ACC112 (cell line): Measurements from ENCODE around the gene IL17B.

ENCODE experiments used
- H2AFZ ChIP-seq: fragments of 200-600 bp; sonication (generic); one replicate; pipeline ENCODE4 v1.6.0; 2017; ENCODE audit warnings: antibody characterized with exemption, low read length; ENCODE audit not compliant: unreplicated experiment
- H3K27ac ChIP-seq: fragments of 200-600 bp; sonication (generic); 2 replicates; pipeline ENCODE4 v1.5.1; 2014; ENCODE audit warnings: low read depth, mild to moderate bottlenecking, antibody characterized with exemption, low read length, moderate library complexity
- H3K27me3 ChIP-seq: fragments of 200-600 bp; sonication (generic); 2 replicates; pipeline ENCODE4 v1.6.1; 2014; ENCODE audit warnings: mild to moderate bottlenecking, antibody characterized with exemption, low read length, moderate library complexity, mixed read lengths; ENCODE audit not compliant: insufficient read depth
- H3K36me3 ChIP-seq: fragments of 200-600 bp; sonication (generic); 2 replicates; pipeline ENCODE4 v1.6.1; 2016; ENCODE audit warnings: mild to moderate bottlenecking, antibody characterized with exemption, low read length, moderate library complexity, mixed read lengths; ENCODE audit not compliant: insufficient read depth
- H3K4me1 ChIP-seq: fragments of 200-600 bp; sonication (generic); one replicate; pipeline ENCODE4 v1.6.1; 2016; ENCODE audit warnings: low read length, mixed read lengths; ENCODE audit not compliant: insufficient read depth, unreplicated experiment, control insufficient read depth
- H3K4me3 ChIP-seq: fragments of 200-600 bp; sonication (generic); 2 replicates; pipeline ENCODE4 v1.5.1; 2014; ENCODE audit warnings: mild to moderate bottlenecking, low read depth, low read length
- H3K79me2 ChIP-seq: fragments of 200-600 bp; sonication (generic); one replicate; pipeline ENCODE4 v1.6.0; 2016; ENCODE audit warnings: low read length; ENCODE audit not compliant: control insufficient read depth, unreplicated experiment, insufficient read depth

IL17B gene

GRCh38 chr5:149374303-149374702 lies 4.8 kb downstream of the IL17B start:
- H3K27ac ChIP-seq, result no peak overlapping the region
- no peaks in the 10 kb centered on the region for H3K36me3 ChIP-seq
- H2AFZ ChIP-seq, result no peak overlapping the region
- H3K4me3 ChIP-seq, result no peak overlapping the region
- no peaks in the 10 kb centered on the region for H3K4me1 ChIP-seq
- H3K79me2 ChIP-seq, result no peaks in the 10 kb centered on the region
- no peaks in the 10 kb centered on the region for H3K27me3 ChIP-seq

- no peaks in the 10 kb centered on the region for H3K36me3 ChIP-seq
- H3K27me3 ChIP-seq, result no peaks in the 10 kb centered on the region
- no peaks in the 10 kb centered on the region for H3K79me2 ChIP-seq
- H3K27ac ChIP-seq, result no peak overlapping the region
- H3K4me3 ChIP-seq, result no peak overlapping the region
- H3K4me1 ChIP-seq, result no peaks in the 10 kb centered on the region
- H2AFZ ChIP-seq, result no peak overlapping the region
Measured at GRCh38 chr5:149372932-149373331, 6.2 kb downstream of the IL17B start.

- Histone ChIP-seq H3K36me3 (no peaks in the 10 kb centered on the region), H3K4me3 (no peak overlapping the region), H3K27me3 (no peaks in the 10 kb centered on the region), H3K27ac (no peak overlapping the region), H2AFZ (no peak overlapping the region), H3K4me1 (no peaks in the 10 kb centered on the region), H3K79me2 (no peaks in the 10 kb centered on the region)
Measured at GRCh38 chr5:149372076-149372795, 6.9 kb downstream of the IL17B start.

GRCh38 chr5:149371296-149371962 lies 7.7 kb downstream of the IL17B start:
- Histone ChIP-seq H3K4me3 (no peak overlapping the region), H3K79me2 (no peaks in the 10 kb centered on the region), H3K4me1 (no peaks in the 10 kb centered on the region), H3K27ac (no peak overlapping the region), H3K27me3 (no peaks in the 10 kb centered on the region), H3K36me3 (no peaks in the 10 kb centered on the region), H2AFZ (no peak overlapping the region)

- Histone ChIP-seq H3K4me3 (no peak overlapping the region), H3K27me3 (no peaks in the 10 kb centered on the region), H3K27ac (no peak overlapping the region), H3K79me2 (no peaks in the 10 kb centered on the region), H3K4me1 (no peaks in the 10 kb centered on the region), H2AFZ (no peak overlapping the region), H3K36me3 (no peaks in the 10 kb centered on the region)
Measured at GRCh38 chr5:149370878-149371277, 8.2 kb downstream of the IL17B start.

GRCh38 chr5:149367972-149368645 lies 11.0 kb downstream of the IL17B start:
- Histone ChIP-seq H3K4me3 (no peak overlapping the region), H2AFZ (no peak overlapping the region), H3K36me3 (no peaks in the 10 kb centered on the region), H3K27ac (no peak overlapping the region), H3K27me3 (no peaks in the 10 kb centered on the region), H3K4me1 (no peaks in the 10 kb centered on the region), H3K79me2 (no peaks in the 10 kb centered on the region)

GRCh38 chr5:149367249-149367971 lies 11.7 kb downstream of the IL17B start:
- Histone ChIP-seq H3K36me3 (no peaks in the 10 kb centered on the region), H3K4me3 (no peak overlapping the region), H2AFZ (no peak overlapping the region), H3K79me2 (no peaks in the 10 kb centered on the region), H3K4me1 (no peaks in the 10 kb centered on the region), H3K27ac (no peak overlapping the region), H3K27me3 (no peaks in the 10 kb centered on the region)

- Histone ChIP-seq H3K4me3 (no peak overlapping the region), H3K27ac (no peak overlapping the region), H3K27me3 (no peaks in the 10 kb centered on the region), H2AFZ (no peak overlapping the region), H3K79me2 (no peaks in the 10 kb centered on the region), H3K4me1 (no peaks in the 10 kb centered on the region), H3K36me3 (no peaks in the 10 kb centered on the region)
Measured at GRCh38 chr5:149366169-149366729, 12.8 kb downstream of the IL17B start.

GRCh38 chr5:149365418-149365817 lies 13.7 kb downstream of the IL17B start:
- no peak overlapping the region for H3K27ac ChIP-seq
- no peaks in the 10 kb centered on the region for H3K27me3 ChIP-seq
- H3K36me3 ChIP-seq, result no peaks in the 10 kb centered on the region
- no peak overlapping the region for H3K4me3 ChIP-seq
- H3K79me2 ChIP-seq, result no peaks in the 10 kb centered on the region
- H2AFZ ChIP-seq, result no peak overlapping the region
- no peaks in the 10 kb centered on the region for H3K4me1 ChIP-seq

GRCh38 chr5:149364719-149365118 lies 14.4 kb downstream of the IL17B start:
- no peak overlapping the region for H3K27ac ChIP-seq
- H3K36me3 ChIP-seq, result no peaks in the 10 kb centered on the region

More at GRCh38 chr5:149364719-149365118, 14.4 kb downstream of the IL17B start:
- no peak overlapping the region for H3K4me3 ChIP-seq
- H3K27me3 ChIP-seq, result no peaks in the 10 kb centered on the region
- no peaks in the 10 kb centered on the region for H3K4me1 ChIP-seq
- no peaks in the 10 kb centered on the region for H3K79me2 ChIP-seq
- no peak overlapping the region for H2AFZ ChIP-seq
